Inflammatory macrophage treated with lipopolysaccharide for 1 hour (primary cell): ENCODE measurements around the gene FSIP1.
A peak's percentile ranks its signal among the peaks of the same experiment; 100 is the strongest.

Source experiments
- DNase-seq, 2 donors: peaks; one replicate each; pipeline ENCODE4 v3.0.0-alpha.2; 2020 to 2022

Gene FSIP1

DNA sequence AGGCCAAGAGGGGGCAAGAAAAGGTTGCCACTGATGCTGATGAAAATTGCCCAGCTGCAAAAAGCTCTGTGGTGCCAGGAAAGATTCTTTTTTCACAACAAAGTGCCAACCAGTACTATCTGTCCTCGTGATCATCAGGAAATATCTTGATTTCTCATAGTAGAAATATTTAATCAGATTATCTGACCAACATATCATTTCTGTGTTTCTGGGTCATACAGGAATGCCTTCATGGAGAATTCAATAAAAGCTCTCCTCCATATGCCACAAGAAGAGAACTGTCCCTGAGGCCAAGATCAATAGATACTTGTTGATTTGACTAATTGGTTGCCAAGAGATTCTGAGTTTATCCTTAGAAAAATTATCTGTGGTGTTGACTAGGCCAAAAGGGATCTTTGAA lies 63.5 kb downstream of the FSIP1 start:
- DNase-seq = no peak

GRCh38 chr15:39717134-39717533 lies 65.5 kb downstream of the FSIP1 start:
- no peak for DNase-seq

DNA sequence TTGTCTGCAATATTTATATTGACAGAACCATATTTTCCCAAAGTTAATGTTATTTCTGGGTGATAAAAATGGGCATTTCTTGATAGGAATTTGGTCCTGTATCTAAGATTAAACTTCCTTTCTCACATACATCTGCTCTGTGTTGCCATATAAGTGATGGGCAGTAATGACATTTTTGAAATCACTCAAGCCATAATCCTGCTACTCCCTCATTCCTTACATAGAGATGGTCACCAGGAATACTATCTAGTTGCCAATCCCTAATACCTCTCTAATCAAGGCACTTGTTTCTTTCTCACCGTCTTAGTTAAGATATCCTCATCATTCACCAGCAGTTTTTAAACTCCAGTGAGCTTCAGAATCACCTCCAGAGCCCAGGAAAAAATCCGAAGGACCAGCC lies 68.4 kb downstream of the FSIP1 start:
- DNase-seq = no peak

DNA sequence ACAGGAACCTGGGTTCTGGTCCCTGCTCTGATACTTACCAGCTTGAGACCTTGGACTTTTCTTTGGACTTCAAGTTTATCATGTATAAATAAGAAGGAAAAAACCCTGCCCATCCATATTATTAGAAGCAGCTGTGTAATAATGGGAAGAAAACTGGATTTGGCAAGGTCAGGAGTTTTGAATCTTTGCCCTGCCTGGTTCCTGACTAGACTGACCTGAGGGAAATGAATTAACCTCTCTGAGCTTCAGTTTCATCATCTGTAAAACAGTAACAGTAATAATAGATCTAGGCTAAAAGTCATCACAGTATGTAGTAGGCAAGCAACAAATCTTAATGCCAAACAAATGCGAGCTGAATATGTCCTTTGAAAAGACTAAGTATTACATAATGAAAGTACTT lies 68.8 kb downstream of the FSIP1 start:
- no peak for DNase-seq

DNA sequence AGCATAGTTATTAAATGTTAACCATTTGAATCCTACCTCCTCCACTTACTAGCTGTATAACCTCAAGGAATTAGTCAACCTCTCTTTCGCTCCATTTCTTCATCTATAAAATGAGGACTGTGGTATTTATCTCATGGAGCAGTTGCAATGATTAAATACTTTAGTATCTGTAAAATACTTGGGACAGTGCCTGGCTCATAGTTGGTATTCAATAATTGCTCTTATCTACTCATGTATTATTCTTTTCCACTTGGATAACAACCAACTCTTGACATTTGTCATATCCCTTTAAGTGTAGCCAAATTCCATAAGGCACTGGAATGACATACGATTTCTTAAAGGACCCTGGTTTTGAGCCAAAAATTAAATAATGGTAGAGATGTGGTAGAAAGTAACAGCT lies 72.0 kb downstream of the FSIP1 start:
- no peak for DNase-seq

DNA sequence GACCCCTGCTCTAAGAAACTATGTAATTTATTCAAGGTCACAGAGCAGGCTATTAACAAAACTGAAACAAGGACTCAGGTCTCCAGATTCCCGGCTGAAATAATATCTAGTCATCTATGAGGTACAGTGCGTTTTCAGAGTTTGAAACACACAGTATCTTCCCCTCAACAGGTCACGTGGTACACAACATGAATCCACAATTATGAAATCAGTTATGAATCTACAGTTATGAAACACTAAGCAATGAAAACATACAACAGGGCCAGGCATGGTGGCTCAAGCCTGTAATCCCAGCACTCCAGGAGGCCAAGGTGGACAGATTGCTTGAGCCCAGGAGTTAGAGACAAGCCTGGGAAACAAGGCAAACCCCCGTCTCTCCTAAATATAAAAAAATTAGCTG lies 72.7 kb downstream of the FSIP1 start:
- DNase-seq = no peak

DNA sequence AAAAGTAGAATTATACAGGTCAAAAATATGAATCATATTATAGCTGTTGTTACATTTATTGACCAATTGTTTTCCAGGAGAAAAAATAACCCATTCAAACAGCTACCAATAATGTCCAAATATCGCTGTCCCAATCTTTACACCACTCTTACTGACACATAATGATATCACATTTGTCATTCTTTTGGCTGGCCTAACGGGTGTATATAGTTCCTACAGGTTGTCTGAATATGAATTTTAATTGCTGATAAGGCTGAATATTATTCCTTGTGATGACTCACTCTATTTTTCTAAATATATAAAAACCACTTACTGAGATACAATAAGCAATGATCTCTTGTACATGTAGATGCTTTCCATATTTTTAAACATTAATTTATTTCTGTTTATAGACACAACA lies 76.4 kb downstream of the FSIP1 start:
- DNase-seq = no peak

GRCh38 chr15:39704689-39705088 lies 78.0 kb downstream of the FSIP1 start:
- no peak for DNase-seq

DNA sequence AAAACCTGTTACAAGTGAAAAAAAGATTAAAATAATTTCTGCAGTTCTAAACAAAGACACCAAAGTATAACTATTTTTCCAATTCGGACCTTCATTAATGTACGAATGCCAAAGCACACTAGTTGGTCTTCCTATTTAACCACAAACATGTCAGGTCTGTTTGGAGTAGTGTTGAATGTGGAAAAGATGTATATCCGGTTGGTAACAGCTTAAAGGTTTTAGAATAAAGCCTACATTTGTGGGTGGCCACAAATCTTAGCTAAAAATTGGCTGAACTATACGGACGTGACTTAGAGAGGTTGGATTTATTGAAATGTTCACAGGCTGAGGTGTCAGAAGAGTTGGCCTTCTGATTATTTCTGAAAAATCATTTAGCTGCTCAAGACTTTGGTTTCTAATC lies 78.4 kb downstream of the FSIP1 start:
- no peak for DNase-seq

DNA sequence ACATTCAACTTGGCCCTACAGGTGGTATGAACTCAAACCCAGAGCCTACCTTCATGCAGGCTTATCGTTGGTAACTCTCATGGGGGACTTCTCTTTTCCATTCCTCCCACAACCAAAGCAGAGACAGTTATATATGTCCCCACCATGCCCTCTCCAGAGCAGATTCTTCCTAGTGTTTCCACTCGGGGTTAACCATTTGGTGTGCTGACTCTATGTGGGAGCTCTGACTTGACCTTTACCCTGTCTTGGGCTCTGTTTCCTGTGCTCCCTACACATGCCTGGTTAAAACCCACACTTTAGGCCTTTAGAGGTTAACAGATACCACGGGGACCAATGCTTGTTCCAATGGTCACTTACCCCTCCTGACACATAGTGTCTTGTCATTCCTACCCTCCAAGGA lies 80.7 kb downstream of the FSIP1 start:
- no peak for DNase-seq

GRCh38 chr15:39700375-39700700 lies 82.3 kb downstream of the FSIP1 start:
- no peak for DNase-seq

DNA sequence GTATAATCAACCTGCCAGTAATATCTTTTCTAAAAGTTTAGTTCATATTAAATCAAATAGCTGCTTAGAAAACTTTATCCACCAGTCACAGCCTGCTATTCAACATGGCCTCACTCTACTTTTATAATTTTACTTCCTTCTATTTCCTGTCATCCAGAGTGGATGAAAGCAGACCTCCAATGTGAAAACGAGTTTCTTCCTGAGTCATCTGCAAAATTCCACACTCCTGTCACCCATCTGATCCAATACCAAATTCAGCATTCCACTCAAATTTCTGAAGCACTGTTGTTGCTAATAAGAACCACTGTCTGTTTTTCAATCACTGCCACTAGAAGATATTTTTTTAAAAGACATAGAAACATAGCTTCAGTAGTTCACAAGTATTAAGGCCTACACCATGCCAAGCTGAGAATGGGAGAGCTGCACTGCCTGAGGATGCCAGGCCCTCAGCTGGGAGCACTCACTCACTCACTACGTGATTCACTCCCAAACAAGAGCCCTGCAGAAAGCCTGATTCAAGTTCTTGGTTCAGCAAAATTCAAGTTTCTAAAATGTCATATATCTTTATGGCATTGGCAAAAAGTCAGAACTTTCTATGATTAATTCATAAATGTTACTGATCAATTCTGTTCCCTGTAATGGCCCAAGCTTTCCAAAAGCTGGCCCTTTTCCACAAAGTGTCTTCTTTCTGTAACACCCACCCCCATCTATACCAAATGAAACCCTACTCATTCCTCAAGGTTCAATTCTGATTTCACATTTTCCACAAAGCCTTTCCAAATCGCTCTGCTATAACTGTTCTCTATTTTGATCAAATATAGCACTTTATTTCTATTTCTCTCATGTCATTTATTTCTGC lies 82.9 kb downstream of the FSIP1 start:
- no peak for DNase-seq

- no peak for DNase-seq
These were observed 83.9 kb downstream of the FSIP1 start for GRCh38 chr15:39698444-39699390.

- DNase-seq = no peak
These were observed 85.1 kb downstream of the FSIP1 start for GRCh38 chr15:39697509-39697908.

DNA sequence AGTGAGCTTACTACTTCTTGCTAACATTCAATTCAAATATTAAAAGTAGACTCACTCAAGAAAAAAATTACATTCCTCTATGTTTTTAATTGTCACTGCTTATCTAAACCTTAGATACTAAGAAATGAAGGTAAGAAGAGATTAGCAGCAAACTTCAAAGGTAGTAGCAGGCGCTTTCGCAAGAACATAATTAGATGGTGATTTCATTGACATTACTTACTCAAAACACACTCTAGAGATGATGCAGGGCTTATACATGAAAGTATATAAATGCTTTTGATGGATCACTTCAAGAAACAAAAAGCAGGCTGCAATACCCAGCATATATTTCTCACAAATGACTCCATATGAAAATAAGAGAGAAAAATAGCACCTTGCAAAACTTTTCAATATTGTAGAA lies 86.8 kb downstream of the FSIP1 start:
- DNase-seq = no peak

GRCh38 chr15:39692356-39693327 lies 90.0 kb downstream of the FSIP1 start:
- no peak for DNase-seq

DNA sequence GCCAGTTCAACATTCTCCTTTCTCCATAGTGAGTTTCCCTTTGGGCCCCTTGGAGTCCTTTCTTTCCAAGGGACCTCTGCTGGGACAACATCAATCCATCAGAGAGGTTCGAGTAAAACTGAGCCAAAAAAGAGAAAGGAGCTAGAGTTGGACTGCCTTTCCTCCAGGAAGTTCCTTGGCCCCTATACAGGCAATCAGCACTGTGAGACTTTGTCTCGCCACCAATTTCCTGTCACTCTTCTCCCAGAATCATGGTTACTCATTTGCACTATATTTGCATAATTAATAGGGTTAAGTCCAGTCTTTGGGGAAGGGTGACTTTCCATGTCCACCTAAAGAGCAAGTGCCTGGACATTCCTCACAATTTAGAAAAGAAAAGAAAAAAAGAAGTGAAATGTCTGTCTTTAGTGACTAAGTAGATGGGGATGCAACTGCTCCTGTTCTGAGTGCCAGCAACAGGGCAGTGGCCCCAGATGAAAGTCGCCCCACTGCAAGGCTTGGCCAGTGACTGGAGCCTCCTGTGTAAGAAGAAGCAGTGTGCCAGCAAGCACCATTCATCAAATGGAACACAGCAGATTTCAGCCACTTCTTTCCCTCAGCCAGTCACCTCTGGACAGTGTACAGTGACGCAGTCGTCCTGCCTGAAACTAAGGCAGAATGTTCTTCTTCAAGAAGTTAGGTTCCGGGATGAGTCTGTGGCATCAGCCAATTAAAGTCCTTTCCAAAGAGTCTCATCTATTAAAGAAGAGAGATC lies 91.6 kb downstream of the FSIP1 start:
- no peak for DNase-seq

- no peak for DNase-seq
These were observed 94.7 kb downstream of the FSIP1 start for GRCh38 chr15:39687965-39688364.

DNA sequence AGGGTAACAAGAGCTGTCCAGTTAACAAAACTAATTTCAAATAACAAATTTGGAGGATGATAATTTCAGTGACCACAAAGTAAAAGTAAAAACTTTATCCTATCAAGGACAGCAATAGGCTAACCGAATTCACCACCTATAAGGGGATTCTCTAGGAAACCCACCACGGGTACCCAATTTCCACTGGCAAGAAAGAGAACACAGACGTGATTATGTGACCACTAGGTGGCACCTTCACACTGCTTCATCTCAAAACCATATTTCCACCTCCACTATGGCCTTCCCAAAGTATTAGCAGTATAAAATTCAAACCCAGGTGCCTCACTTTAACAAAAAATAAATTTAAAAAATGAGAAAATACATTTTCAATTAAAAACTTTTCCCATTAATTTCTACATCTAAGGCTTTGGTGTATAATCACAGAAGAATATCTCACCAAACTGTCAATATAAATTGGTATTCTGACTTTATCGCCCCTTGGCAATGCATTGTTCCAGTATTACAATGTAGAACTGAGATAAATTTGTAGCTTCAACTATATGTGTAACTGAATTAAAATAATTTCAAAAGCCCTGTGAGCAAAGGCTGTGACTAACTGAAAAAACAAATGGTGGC lies 96.5 kb downstream of the FSIP1 start:
- DNase-seq = peak; percentile 7 to 46

DNA sequence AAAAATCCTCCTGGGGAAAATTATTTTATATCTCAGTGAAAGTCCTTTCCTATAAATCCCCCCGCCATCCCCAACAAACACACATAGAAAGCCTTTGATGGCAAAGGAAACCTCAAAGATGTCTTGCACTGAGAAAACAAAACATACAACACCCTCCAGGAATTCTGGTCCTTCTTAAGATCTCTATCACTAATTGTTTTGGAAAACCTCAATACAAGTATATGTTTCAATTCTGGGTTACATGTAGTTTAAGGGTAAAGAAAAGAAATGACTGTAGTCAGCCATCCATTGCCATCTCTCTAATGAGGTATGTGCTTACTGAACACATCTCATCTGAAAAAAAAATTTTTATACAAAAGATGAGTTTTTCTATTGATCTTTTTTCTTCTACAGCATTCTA lies 97.3 kb downstream of the FSIP1 start:
- no peak for DNase-seq

DNA sequence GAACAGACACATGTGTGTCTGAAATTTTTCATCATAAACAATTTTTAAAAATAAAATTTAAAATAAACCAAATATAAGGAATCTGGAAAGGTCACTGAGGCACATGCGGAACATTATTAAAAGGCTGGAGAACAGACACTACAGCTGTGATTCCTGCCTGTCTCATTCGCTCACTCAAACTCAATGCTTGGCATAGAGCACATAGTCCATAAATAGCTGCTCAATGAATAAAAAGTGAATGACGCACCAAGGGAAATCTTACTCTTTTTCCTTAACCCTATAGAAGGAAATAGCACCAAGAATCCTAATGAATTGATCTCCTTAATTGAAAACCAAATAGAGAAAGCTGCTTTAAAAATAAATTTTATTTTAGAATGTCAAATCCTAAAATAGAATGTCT lies 98.4 kb downstream of the FSIP1 start:
- no peak for DNase-seq

- DNase-seq = no peak
These were observed 100.3 kb downstream of the FSIP1 start for GRCh38 chr15:39682366-39682765.
